Large intestine (tissue), 3 donors: ENCODE data around the gene EIF4B. TPM values are rescaled to one million over a fixed set of nuclear protein-coding genes. Genes with fewer than 3 reads are reported as not detected.
"Not testable (repeated sequence)": the region's sequence is repeated elsewhere in the genome, so short reads cannot be mapped to it uniquely, and the experiment has no call there.

Experiments used
- DNase-seq, 2 donors: peaks; one replicate each; pipeline versions ENCODE4 v3.0.0 to v3.0.0-alpha.2; 2013
- H3K27ac ChIP-seq: one replicate; pipeline ENCODE4 v1.5.1; 2013; ENCODE audit warnings: low read length
- H3K27me3 ChIP-seq: 2 replicates; pipeline ENCODE4 v1.6.1; 2013; ENCODE audit warnings: low read length; ENCODE audit not compliant: control insufficient read depth, insufficient read depth
- H3K36me3 ChIP-seq: 2 replicates; pipeline ENCODE4 v1.6.1; 2013; ENCODE audit warnings: low read length; ENCODE audit not compliant: control insufficient read depth, insufficient read depth
- H3K4me1 ChIP-seq: one replicate; pipeline ENCODE4 v1.6.1; 2013; ENCODE audit warnings: low read length; ENCODE audit not compliant: control insufficient read depth, insufficient read depth
- H3K4me3 ChIP-seq: one replicate; pipeline ENCODE4 v1.5.1; 2013; ENCODE audit warnings: low read length
- H3K9me3 ChIP-seq: one replicate; pipeline ENCODE4 v1.6.1; 2013; ENCODE audit warnings: mild to moderate bottlenecking, low read depth, low read length, moderate library complexity; ENCODE audit not compliant: control insufficient read depth
- WGBS: methylation state at CpG from one replicate; pipeline ENCODE4 v1.1.5; 2013; ENCODE audit warnings: low lambda C conversion rate; ENCODE audit not compliant: insufficient coverage; 5-methylcytosine and 5-hydroxymethylcytosine counted together
- polyA plus RNA-seq: library from polyadenylated mRNA; unstranded; fragments of 120-200 nt; gene quantifications from one replicate; pipeline ENCODE4 v1.2.1, GENCODE V29; 2013

EIF4B gene
- polyA plus RNA-seq, 1 donor, result 418 TPM

DNA sequence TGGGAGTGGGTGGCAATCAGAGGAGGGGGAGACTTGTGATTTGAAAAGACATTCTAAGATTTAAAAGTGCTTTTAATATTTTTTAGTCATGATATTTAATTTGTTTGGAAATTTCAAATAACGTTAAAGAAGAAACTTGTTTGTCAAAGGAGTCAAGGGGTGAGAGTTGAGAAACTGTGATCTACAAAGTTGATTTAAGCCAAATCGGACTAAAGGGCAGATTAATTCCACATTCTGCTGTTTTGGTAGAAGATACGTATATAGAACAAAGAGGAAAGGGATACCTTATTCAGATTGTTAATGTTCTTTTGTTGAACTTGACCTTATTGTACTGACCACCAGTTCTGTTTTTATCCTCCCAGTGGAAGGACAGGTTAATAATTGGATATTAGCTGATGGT lies 6.7 kb downstream of the EIF4B start:
- no peak overlapping the region for H3K4me3 ChIP-seq
- DNase-seq, result no peak
- H3K36me3 ChIP-seq, result peaks cover 30% of the 10 kb centered on the region
- 100% methylated on average over 1 of the region's 3 CpGs for WGBS
- H3K27me3 ChIP-seq, result no peaks in the 10 kb centered on the region
- no peaks in the 10 kb centered on the region for H3K9me3 ChIP-seq
- H3K4me1 ChIP-seq, result peaks cover 17% of the 10 kb centered on the region
- no peak overlapping the region for H3K27ac ChIP-seq

DNA sequence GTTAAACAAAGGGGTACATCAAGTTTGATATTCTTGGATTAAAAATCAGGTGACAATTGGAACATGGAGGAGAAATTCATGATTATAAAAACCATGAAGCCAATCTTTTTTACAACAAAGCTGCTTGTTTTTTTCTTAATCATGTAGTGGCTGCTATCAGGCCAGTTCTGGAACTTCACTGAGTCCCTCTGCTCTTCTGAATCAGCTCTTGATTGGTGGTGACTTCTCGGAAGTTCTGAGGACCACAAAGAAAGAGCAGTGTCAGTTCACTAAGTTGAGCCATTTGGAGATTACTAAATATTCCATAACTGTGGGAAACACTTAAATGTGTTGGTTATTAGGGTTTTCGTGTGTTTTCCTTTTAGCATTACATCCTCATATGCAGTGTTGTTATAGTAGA lies 8.5 kb downstream of the EIF4B start:
- peaks cover 46% of the 10 kb centered on the region for H3K36me3 ChIP-seq
- no peaks in the 10 kb centered on the region for H3K9me3 ChIP-seq
- no peak overlapping the region for H3K4me3 ChIP-seq
- WGBS, result no CpG with 5 or more reads among the region's 2 CpGs
- DNase-seq, result no peak
- no peaks in the 10 kb centered on the region for H3K27me3 ChIP-seq
- peaks cover 10% of the 10 kb centered on the region for H3K4me1 ChIP-seq
- H3K27ac ChIP-seq, result no peak overlapping the region

DNA sequence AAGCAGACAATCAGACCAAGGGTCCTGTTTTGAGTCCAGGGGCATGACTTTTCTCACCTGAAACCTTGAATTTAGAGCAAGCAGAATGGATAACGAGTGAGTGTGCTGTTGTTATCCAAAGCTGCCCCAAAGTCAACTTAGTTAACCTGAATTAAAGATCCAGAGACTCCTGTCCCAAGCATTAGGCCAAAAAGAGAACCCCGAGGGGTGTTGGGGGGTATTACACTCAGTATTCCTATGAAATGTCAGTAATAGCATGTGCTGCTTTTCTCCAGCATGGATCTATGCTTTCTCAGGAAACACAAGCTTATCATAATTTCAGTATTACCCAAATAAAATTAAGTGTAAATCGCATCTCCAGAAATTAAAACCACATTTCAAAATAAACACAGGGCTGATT lies 19.0 kb downstream of the EIF4B start:
- H3K36me3 ChIP-seq, result peaks cover 77% of the 10 kb centered on the region
- no peak for DNase-seq
- no peaks in the 10 kb centered on the region for H3K27me3 ChIP-seq
- no peaks in the 10 kb centered on the region for H3K4me1 ChIP-seq
- no peak overlapping the region for H3K4me3 ChIP-seq
- H3K27ac ChIP-seq, result no peak overlapping the region
- H3K9me3 ChIP-seq, result no peaks in the 10 kb centered on the region
- 100% methylated on average over 1 of the region's 3 CpGs for WGBS

DNA sequence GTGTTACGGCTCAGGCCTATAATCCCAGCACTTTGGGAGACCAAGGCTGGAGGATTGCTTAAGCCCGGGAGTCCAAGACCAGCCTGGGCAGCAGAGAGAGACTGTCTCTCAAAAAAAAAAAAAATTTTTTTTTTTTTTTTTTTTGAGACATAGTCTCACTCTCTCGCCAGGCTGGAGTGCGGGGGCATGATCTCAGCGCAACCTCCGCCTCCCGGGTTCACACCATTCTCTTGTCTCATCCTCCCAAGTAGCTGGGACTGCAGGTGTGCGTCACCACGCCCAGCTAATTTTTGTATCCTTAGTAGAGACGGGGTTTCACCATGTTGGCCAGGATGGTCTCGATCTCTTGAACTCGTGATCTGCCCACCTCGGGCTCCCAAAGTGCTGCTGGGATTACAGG lies 20.8 kb downstream of the EIF4B start:
- H3K27me3 ChIP-seq, DNase-seq, H3K4me3 ChIP-seq, H3K9me3 ChIP-seq, H3K27ac ChIP-seq, H3K4me1 ChIP-seq: not testable (repeated sequence)
- H3K36me3 ChIP-seq, result peaks cover 80% of the 10 kb centered on the region
- no CpG with 5 or more reads among the region's 13 CpGs for WGBS

DNA sequence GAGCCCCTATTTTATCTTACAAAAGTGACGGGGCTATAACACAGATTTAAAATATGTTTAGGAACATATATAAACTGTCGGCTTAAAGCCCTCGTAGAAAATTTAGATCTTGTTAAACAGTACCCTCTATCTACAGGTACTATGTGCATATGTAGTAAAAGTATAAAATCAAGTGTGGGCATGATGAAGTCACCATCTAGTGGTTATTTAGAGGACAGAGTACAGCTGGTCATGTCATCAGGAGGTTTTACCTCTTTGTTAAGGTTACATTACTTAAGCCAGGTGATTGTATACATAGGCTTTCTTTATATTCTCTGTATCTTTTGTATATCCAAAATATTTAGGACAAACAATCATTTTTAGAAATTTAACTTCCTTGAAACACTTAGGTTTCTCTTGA lies 25.4 kb downstream of the EIF4B start:
- Histone ChIP-seq H3K27ac (no peak overlapping the region), H3K27me3 (no peaks in the 10 kb centered on the region), H3K4me3 (no peak overlapping the region), H3K36me3 (peaks cover 86% of the 10 kb centered on the region), H3K4me1 (no peaks in the 10 kb centered on the region), H3K9me3 (no peaks in the 10 kb centered on the region)
- DNase-seq, result no peak
- 100% methylated on average over 1 of the region's 3 CpGs for WGBS

DNA sequence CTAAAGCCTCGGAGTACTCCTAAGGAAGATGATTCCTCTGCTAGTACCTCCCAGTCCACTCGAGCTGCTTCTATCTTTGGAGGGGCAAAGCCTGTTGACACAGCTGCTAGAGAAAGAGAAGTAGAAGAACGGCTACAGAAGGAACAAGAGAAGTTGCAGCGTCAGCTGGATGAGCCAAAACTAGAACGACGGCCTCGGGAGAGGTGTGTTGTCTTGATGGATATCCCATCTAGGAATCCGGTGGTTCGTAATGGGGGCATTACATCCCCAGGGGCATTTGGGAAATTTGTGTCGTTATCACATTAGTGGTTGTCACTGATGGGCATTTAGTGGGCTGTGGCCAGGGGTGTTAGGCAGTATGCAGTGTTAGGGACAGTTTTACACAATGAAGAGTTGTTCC lies 27.6 kb downstream of the EIF4B start:
- H3K36me3 ChIP-seq, result peaks cover 85% of the 10 kb centered on the region
- H3K4me1 ChIP-seq, H3K27ac ChIP-seq, H3K27me3 ChIP-seq, H3K4me3 ChIP-seq, H3K9me3 ChIP-seq, DNase-seq: not testable (repeated sequence)
- WGBS, result no CpG with 5 or more reads among the region's 10 CpGs

DNA sequence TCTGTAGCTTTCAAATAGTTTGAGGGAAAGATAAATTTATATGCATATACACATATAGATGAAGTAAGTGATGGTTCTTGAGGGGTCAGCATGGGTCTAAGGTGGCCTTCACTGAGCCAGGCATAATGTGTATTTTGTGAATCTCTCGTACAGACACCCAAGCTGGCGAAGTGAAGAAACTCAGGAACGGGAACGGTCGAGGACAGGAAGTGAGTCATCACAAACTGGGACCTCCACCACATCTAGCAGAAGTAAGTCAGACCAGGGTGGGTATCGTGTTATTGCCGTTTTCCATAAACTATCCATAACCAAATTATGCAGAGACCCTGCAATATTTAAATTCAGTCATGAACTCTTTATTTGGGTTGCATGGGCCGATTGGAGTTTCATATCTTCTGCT lies 28.2 kb downstream of the EIF4B start:
- Histone ChIP-seq H3K9me3 (no peaks in the 10 kb centered on the region), H3K4me1 (no peaks in the 10 kb centered on the region), H3K36me3 (peaks cover 86% of the 10 kb centered on the region), H3K27me3 (no peaks in the 10 kb centered on the region), H3K4me3 (no peak overlapping the region), H3K27ac (no peak overlapping the region)
- WGBS, result no CpG with 5 or more reads among the region's 8 CpGs
- DNase-seq, result no peak

DNA sequence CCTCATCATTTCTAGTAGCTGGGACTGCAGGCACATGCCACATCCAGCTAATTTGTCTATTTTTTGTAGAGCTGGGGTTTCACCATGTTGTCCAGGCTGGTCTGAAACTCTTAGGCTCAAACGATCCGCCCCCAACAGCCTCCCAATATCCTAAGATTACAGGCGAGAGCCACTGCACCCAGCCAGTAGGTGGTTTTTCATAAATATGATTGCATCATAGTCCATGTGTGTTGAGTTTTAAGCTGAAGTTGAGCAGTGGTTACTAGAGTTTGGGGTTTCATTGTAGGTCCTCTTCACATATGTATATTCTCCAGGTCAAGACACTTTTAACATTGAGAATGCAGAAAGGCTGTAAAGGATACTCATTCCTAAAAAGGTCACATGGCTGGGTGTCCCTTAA lies 30.5 kb downstream of the EIF4B start:
- WGBS, result no CpG with 5 or more reads among the region's 3 CpGs
- H3K9me3 ChIP-seq, result no peaks in the 10 kb centered on the region
- H3K4me3 ChIP-seq, result no peak overlapping the region
- DNase-seq, result no peak
- H3K36me3 ChIP-seq, result peaks cover 82% of the 10 kb centered on the region
- no peak overlapping the region for H3K27ac ChIP-seq
- H3K4me1 ChIP-seq, result no peaks in the 10 kb centered on the region
- H3K27me3 ChIP-seq, result no peaks in the 10 kb centered on the region

DNA sequence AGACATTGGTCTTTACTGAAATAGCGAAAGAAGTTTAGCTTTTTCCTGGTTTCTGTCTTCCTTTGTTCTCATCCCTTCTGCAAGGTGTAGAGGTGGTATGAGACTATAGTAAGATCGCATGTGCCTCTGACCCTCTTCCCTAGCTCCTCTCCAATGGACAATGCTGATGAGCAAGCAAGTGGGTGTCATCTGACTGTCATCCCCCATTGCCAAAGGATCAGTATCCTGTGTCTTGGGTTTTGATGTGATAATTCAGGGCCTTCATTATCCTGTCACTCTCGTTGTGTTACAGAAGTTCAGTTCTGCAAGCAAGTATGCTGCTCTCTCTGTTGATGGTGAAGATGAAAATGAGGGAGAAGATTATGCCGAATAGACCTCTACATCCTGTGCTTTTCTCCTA lies 33.6 kb downstream of the EIF4B start:
- no peak for DNase-seq
- Histone ChIP-seq H3K4me3 (no peak overlapping the region), H3K27ac (no peak overlapping the region), H3K36me3 (peaks cover 58% of the 10 kb centered on the region), H3K27me3 (no peaks in the 10 kb centered on the region), H3K9me3 (no peaks in the 10 kb centered on the region), H3K4me1 (peaks cover 5% of the 10 kb centered on the region)
- WGBS, result no CpG with 5 or more reads among the region's 4 CpGs

DNA sequence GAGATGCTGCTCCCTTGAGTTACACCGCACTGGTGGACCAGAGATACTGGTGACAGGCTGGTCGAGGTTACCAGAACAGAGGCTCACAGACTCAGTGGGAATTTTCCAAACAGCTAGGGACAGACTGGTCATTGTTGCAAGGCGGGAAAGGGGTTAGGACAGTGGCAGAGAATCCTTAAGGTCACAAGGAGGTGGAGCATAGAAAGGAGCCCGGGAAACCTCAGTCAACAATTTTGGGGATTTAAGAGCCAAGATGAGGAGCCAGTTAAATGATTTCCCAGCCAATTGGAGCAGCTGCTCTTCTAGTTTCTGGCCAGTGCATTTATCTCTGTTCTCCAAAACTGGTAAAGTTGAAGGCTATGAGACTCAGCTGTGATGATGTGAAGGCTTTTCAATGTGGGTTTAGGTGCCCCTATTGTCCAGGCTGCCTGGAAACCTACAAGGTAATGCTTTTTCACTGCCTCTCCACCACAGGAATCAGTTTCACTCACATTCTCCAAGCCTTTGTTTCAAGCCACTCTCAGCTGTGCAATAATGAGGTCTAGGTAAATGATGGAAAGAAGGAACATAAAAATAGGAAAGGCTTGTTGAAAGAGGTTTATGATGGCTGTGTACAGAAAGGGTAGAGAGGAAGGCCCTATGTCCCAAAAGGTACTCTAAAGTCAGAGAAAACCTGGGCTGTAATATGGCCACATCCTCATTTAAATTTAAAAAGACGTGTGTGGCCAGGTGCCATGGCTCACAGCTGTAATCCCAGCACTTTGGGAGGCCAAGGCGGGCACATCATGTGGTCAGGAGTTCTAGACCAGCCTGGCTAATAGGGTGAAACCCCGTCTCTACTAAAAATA lies 36.6 kb downstream of the EIF4B start:
- no CpG with 5 or more reads among the region's 7 CpGs for WGBS
- Histone ChIP-seq H3K4me1 (peaks cover 20% of the 10 kb centered on the region), H3K27me3 (no peaks in the 10 kb centered on the region), H3K4me3 (no peak overlapping the region), H3K27ac (no peak overlapping the region), H3K9me3 (no peaks in the 10 kb centered on the region), H3K36me3 (peaks cover 30% of the 10 kb centered on the region)
- no peak for DNase-seq

DNA sequence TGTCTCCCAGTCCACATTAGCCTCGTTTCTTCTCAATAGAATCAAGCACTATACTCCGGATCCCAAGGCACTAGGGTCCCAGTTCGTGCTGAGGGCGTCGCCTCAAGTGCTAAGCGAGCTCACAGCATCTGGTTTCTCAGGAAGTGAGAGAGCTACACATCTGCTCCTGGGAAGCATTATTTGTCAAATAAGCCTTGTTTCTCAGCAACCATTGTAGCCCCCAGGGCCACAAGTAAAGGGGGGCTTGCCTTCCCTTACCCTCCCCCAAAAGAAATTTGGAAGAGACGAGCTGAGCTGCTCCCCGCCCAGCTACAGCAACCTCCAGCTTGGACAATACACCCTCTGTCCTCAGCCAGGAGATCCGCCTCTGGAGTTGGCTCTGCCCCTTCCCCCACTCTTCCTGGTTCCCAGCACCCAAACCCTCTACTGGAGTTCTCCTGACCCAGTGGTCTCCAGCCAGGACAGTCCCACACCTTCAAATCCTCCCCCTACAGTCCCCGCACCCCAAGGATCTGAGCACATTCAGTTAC lies 37.9 kb downstream of the EIF4B start:
- no CpG with 5 or more reads among the region's 10 CpGs for WGBS
- H3K27ac ChIP-seq, result no peak overlapping the region

More for the DNA sequence above, 37.9 kb downstream of the EIF4B start:
- peaks cover 19% of the 10 kb centered on the region for H3K36me3 ChIP-seq
- peaks cover 32% of the 10 kb centered on the region for H3K4me1 ChIP-seq
- no peak overlapping the region for H3K4me3 ChIP-seq
- peak in 1 of 2 donors; percentile 51 for DNase-seq
- no peaks in the 10 kb centered on the region for H3K9me3 ChIP-seq
- H3K27me3 ChIP-seq, result no peaks in the 10 kb centered on the region
